Activated CD4-positive, alpha-beta T cell treated with anti-CD3 and anti-CD28 coated beads for 1 hour (primary cell): ENCODE data around the gene DHX29.

Source experiments
- DNase-seq: peaks from one replicate; pipeline ENCODE4 v3.0.0-alpha.2; 2020

The DHX29 gene

DNA sequence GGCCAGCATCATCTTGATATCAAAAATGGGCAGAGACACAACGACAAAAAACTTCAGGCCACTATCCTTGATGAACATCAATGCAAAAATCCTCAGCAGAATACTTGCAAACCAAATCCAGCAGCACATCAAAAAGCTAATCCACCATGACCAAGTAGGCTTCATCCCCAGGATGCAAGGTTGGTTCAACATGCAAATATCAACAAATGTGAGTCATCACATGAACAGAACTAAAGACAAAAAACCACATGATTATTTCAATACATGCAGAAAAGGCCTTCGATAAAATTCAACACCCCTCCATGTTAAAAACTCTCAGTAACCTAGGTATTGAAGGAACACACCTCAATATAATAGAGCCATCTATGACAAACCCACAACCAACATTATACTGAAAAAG, 8.8 kb upstream of the DHX29 start:
- DNase-seq, result no peak

GRCh38 chr5:55313870-55314617, 6.5 kb upstream of the DHX29 start:
- no peak for DNase-seq

GRCh38 chr5:55308254-55308836, 851 bp upstream of the DHX29 start:
- no peak for DNase-seq

- no peak for DNase-seq
Measured at GRCh38 chr5:55306641-55307382, 682 bp downstream of the DHX29 start.

DNA sequence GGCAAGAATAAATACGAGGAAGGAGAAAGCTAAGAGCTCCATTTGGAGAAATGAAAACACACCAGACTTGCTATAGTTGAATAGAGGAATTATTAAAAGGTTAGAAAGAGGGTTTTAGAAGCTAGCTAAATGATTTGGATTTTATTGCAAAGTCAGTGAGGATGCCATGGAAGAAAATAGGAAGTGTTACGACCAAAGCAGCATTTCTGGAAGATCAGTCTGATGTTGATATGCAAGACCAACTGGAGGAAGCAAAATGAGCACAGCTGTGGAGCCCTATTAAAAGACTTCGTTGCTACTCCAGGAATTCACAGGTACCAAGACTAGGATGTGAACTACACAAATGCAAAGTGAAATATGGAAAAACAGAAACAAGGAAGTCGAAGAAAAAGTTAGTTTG, 2.1 kb downstream of the DHX29 start:
- no peak for DNase-seq

DNA sequence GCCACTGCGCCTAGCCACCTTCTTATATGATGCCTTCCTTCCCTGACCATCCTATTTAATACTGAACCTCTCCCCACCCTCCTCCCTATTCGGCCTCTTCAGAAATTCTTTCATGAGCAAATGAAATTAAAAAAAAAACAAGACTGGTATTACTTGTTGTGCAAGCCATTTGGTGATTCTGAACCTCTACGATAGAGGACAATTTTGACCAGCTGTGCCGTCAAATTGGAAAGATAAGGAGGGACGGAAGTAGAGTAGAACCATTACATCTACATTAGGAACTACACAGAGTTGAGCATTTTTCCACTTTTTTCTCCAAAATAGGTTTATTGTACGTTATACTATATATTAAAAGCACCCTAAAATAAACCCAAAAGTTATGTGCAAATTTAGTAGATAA, 2.9 kb downstream of the DHX29 start:
- no peak for DNase-seq

- no peak for DNase-seq
Measured at GRCh38 chr5:55303238-55303690, 4.2 kb downstream of the DHX29 start.

DNA sequence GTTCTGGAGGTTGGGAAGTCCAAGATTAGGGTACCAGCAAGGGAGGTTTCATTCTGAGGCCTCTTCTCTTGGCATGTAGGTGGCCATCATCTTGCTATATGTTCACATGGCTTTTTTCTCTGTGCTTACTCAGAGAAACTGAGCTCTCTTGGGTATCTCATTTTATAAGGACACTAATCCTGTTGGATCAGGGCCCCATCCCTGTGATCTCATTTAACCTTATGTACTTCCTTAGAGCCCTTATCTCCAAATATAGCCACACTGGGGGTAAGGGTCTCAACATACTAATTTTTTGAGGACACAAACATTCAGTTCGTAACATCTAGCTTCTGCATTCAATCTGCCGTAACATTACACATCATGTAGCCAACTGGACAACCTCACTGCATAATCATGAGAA, 6.6 kb downstream of the DHX29 start:
- DNase-seq, result no peak

GRCh38 chr5:55294935-55295334, 12.6 kb downstream of the DHX29 start:
- no peak for DNase-seq

DNA sequence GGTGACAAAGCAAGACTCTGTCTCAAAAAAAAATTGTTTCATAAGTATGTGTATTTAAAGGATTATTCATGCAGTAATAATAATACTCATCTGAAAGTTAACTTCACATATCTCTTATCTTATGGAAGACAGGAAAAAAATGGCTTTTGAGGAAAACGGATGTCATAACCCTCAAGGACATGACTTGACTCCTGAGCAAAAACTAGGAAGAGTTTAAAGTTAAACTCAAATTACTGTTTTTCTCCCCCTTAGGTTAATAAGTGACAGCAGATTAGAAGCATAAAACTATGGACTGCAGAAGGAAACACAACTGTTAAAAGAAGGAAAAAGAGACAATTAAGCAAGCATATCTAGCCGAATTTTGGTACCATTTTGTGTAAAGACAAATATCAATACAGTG, 16.5 kb downstream of the DHX29 start:
- no peak for DNase-seq

- no peak for DNase-seq
Measured at GRCh38 chr5:55289808-55290207, 17.7 kb downstream of the DHX29 start.

DNA sequence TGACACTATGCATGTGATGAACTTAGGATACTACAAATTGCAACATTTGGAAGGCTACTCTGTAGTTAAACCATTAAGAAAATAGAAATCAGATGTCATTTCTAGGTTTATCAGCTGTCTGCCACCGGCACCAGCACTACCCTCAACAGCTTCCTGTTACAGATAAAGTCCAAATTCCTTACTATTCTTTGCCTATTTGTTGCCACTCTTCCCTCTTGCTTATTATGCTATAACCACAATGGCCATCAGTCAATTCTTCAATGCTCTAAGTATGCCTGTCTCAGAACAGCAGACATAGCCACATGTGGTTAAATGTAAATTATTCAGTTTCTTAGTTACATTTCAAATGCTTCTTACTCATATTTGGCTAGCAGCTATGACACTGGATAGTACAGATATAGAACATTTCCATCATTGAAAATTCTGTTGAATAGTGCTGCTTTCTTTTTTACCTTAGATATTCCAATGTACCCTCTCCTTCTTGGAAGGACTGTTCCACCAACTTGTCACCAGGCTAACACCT, 21.0 kb downstream of the DHX29 start:
- DNase-seq, result no peak

DNA sequence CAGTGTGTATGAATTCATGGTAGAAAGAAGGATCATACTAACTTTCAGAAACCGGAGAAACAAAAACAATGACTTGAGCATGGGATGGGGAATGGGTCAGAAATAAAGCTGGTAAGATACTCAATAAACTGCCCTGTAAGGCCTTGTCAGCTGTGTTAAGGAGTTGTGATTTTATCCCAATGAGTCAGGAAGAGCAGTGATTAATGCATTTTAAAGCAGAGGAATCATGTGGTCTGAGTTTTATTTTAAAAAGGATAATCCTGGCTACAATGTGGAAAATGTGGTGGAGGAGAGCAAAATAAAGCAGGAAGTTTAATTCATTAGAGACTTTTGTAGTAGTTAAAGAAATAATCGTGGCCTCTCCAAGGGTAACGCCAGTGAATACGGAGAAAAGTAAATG, 28.7 kb downstream of the DHX29 start:
- DNase-seq, result no peak

DNA sequence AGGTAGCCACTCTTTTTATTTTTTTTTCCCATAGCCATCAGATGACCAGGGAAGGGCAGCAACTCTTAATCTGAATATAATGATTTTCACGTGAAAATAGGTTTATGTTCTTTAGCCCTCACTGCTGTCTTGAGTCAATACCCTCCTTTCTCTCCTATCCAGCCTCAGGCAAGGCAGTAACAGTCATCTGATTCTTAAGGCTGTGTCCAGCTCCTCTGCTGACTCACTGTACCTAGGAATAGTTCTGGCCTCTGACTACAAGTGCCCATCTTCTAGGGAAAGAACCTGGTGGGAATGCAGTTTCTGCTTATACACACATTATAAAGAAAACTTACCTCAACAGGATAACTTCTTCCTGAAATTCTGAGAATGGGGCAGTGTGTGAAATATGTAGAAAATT, 30.7 kb downstream of the DHX29 start:
- no peak for DNase-seq

- no peak for DNase-seq
Measured at GRCh38 chr5:55258339-55258738, 49.2 kb downstream of the DHX29 start.

- no peak for DNase-seq
Measured at GRCh38 chr5:55254802-55255201, 52.7 kb downstream of the DHX29 start.

DNA sequence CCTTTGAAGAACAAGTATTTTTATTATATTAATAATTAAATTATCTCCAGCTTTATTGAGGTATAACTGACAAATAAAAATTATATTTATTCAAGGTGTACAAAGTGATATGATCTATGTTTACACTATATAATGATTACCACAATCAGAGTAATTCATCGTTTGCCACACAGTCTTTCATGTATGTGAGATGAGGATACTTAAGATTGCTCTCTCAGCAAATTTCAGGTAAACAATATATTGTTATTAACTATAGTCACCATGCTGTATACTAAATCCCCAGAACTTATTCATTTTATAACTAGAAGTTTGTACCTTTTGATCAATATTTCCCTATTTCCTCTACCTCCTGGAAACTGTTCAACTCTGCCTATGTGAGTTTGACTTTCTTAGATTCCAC, 57.4 kb downstream of the DHX29 start:
- no peak for DNase-seq

DNA sequence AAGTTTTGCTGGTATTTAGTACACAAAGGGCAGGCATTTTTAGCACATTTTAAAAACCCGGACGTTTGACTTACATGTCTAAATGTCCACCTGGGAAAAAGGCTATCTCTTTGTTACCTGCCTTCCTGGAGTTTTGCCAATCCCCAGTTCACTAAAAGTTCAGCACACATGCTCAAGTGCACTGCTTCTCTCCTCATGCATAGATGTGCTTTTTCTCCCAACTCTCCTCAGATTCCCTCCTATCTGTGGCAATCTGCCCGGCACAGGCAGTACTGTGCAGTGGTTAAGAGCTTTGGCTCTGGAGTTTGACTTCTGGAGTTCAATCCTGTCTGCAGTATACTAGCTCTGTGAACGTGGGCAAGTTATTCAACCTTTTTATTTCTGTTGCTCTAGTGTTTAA, 65.7 kb downstream of the DHX29 start:
- no peak for DNase-seq

- no peak for DNase-seq
Measured at GRCh38 chr5:55236800-55237199, 70.7 kb downstream of the DHX29 start.

- no peak for DNase-seq
Measured at GRCh38 chr5:55234121-55234700, 73.3 kb downstream of the DHX29 start.

DNA sequence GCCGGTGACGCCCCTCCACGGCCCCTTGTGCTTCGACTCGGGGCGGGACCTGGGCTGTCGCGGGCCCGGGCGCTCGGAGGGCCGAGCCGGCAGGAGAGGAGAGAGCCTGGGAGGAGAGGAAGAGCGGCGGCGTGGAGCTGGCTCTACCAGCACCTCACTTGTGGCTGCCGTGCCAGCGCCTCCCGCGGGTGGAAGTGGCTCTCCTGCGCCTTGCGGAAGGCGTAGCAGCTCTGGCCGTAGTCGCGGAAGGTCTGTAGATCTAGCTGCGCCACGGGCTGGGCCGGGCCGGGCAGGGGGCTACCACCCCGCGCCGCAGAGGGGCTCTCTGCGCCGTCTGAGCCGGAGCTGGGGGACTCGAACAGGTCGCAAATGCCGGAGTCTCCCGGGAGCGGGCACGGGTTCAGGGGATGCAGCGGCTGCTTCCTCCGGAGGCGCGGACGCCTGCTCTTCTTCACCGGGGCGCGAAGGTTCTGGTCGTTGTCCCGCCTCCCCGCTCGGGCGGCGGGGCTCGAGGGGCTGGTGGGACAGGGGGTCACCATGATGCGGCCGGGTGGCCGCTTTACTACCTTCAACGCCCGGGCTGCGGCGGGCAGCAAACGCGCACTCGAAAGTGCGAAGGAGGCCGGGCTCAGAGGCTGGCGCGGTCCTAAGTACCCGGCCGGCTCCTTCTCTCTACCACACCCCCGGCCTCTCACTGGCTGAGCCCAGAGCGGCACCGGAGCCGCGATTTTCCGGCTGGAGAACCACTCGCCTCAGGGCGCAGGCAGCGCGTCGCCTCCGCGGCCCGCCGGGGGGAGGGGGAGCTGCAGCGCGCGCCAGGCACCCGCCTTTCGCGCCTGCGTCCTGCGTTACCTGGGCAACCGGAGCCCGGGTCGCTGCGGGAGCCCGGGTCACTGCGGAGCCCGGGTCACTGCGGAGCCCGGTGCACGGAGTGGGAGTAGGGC, 74.2 kb downstream of the DHX29 start, which contains the start of gene CCNO:
TSS of gene CCNO (minus strand) at position 624 of the 944 bp plus-strand sequence. CDS start at position 539, 85 bp downstream.
- DNase-seq, result peak; percentile 36
